ENCODE measurements around the gene RAB10.
A peak's percentile ranks its signal among the peaks of the same experiment; 100 is the strongest.
"Not testable (repeated sequence)": the region's sequence is repeated elsewhere in the genome, so short reads cannot be mapped to it uniquely, and the experiment has no call there.

Gene RAB10

GRCh38 chr2:26016706-26017045 lies 17.2 kb upstream of the RAB10 start:
- DNase-seq, result not testable (repeated sequence)

GRCh38 chr2:26017464-26018183 lies 16.3 kb upstream of the RAB10 start:
- no peak for DNase-seq

GRCh38 chr2:26018184-26019055 lies 15.5 kb upstream of the RAB10 start:
- DNase-seq, result peak; percentile 66

GRCh38 chr2:26020231-26020640 lies 13.6 kb upstream of the RAB10 start:
- no peak for DNase-seq

- no peak for DNase-seq
Measured at GRCh38 chr2:26024260-26024659, 9.6 kb upstream of the RAB10 start.

GRCh38 chr2:26025509-26025908 lies 8.4 kb upstream of the RAB10 start:
- no peak for DNase-seq

- not testable (repeated sequence) for DNase-seq
Measured at GRCh38 chr2:26028083-26028482, 5.8 kb upstream of the RAB10 start.

GRCh38 chr2:26032586-26033269 lies 1.2 kb upstream of the RAB10 start:
- not testable (repeated sequence) for DNase-seq

GRCh38 chr2:26033270-26033817 lies 540 bp upstream of the RAB10 start:
- peak; percentile 46 for DNase-seq

- no peak for DNase-seq
Measured at GRCh38 chr2:26034637-26034992, 731 bp downstream of the RAB10 start.

- no peak for DNase-seq
Measured at GRCh38 chr2:26035090-26035743, 1.3 kb downstream of the RAB10 start.

- DNase-seq, result no peak
Measured at GRCh38 chr2:26039603-26040323, 5.9 kb downstream of the RAB10 start.

- no peak for DNase-seq
Measured at GRCh38 chr2:26043109-26043508, 9.2 kb downstream of the RAB10 start.

GRCh38 chr2:26043862-26044696 lies 10.2 kb downstream of the RAB10 start:
- DNase-seq, result no peak

GRCh38 chr2:26048791-26049190 lies 14.9 kb downstream of the RAB10 start:
- no peak for DNase-seq

GRCh38 chr2:26049641-26050040 lies 15.8 kb downstream of the RAB10 start:
- no peak for DNase-seq

- DNase-seq, result no peak
Measured at GRCh38 chr2:26052740-26053139, 18.9 kb downstream of the RAB10 start.

- no peak for DNase-seq
Measured at GRCh38 chr2:26054598-26055348, 20.9 kb downstream of the RAB10 start.

GRCh38 chr2:26058390-26058789 lies 24.5 kb downstream of the RAB10 start:
- no peak for DNase-seq

- no peak for DNase-seq
Measured at GRCh38 chr2:26059542-26059941, 25.7 kb downstream of the RAB10 start.

- no peak for DNase-seq
Measured at GRCh38 chr2:26061539-26061938, 27.7 kb downstream of the RAB10 start.

All from activated CD4-positive, alpha-beta T cell treated with anti-CD3 and anti-CD28 coated beads for 48 hours (primary cell).